Tongue (tissue), 2 donors: Measurements from ENCODE around the gene CPNE4. TPM values are rescaled to one million over a fixed set of nuclear protein-coding genes. Genes with fewer than 3 reads are reported as not detected.
"Not testable (repeated sequence)": the region's sequence is repeated elsewhere in the genome, so short reads cannot be mapped to it uniquely, and the experiment has no call there.

ENCODE experiments used
- DNase-seq: peaks from one replicate; pipeline ENCODE4 v3.0.0-alpha.2; 2015
- total RNA-seq: library from RNA; depleted of rRNA; stranded (reverse); fragments of >200 nt; gene quantifications from one replicate; pipeline ENCODE4 v1.2.3, GENCODE V29; 2014

The CPNE4 gene
- total RNA-seq, 1 donor from 2014 or later = 1.5 TPM

GRCh38 chr3:132016061-132017041 lies 18.5 kb downstream of the CPNE4 start:
- DNase-seq = no peak

- no peak for DNase-seq
Measured at GRCh38 chr3:132014105-132014504, 20.7 kb downstream of the CPNE4 start.

- peak; percentile 10 for DNase-seq
Measured at GRCh38 chr3:132009241-132009640, 25.6 kb downstream of the CPNE4 start.

GRCh38 chr3:132008837-132009236 lies 26.0 kb downstream of the CPNE4 start:
- DNase-seq = no peak

GRCh38 chr3:132007617-132008016 lies 27.2 kb downstream of the CPNE4 start:
- DNase-seq = no peak

DNA sequence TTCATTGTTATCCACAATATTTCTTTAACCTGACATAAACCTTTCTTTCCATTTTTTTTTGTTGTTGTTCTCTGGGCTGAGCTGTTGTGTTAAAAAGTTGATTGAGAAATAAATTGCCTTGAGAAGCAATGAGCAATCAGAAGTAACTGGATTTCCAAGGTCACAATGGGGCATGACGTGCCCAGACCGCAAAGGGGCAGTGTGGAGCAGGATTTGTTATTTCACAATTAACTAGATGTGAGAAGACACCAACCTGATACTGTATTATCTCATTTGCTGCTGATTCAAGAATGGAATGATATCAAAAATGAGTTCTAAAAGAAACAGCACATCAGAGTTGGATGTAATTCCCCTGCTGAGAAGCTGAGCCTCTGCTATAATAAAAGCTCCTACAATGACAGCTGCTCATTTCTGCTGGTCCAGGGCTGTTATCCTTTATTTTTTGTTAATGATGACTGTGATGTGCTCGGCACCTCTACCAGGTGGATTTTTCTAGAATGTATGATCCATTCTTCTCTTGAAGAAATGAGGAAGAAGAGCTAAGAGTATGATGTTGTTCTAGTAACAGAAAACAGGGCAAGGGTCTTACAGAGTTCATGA lies 28.1 kb downstream of the CPNE4 start:
- peak; percentile 7 for DNase-seq

GRCh38 chr3:132004571-132004970 lies 30.2 kb downstream of the CPNE4 start:
- DNase-seq = no peak

DNA sequence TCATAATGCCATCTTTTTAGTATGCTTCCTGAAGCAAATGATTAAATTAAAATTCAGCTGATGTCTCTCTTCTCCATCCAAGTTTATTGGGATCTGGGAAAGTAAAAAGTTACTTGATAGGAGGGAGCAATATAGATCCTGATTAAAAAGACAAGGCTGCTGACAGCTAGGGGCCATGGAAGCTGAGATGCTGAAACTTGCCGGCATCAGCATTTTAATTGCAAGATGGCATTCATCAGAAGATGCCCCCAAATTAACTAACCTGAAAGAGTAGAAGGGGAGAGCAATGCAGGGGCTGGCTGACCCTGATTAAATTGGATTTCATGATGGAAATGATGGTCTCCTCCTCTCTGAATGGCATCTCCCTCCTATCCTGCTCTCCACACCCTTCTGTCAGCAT lies 31.1 kb downstream of the CPNE4 start:
- no peak for DNase-seq

GRCh38 chr3:132001999-132002398 lies 32.8 kb downstream of the CPNE4 start:
- no peak for DNase-seq

DNA sequence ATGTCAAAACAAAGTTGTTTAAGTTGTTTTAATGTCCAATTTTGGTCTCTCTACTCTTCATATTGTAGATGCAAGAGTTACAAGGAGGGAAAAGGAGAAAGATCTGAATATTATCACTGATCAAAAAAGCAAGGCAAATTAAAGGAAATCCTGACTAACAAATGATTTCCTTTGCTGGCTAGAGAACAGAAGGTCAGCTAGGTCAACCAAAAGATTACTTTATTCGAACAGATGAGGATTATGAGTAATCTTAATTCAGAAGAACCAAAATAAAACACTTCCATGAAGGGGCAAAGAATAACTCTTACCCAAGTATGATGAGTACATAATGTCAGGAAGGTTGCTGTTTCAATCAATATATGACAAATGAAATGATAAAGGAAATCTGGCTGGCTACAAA lies 33.8 kb downstream of the CPNE4 start:
- no peak for DNase-seq

GRCh38 chr3:131998027-131998426 lies 36.8 kb downstream of the CPNE4 start:
- DNase-seq = no peak

DNA sequence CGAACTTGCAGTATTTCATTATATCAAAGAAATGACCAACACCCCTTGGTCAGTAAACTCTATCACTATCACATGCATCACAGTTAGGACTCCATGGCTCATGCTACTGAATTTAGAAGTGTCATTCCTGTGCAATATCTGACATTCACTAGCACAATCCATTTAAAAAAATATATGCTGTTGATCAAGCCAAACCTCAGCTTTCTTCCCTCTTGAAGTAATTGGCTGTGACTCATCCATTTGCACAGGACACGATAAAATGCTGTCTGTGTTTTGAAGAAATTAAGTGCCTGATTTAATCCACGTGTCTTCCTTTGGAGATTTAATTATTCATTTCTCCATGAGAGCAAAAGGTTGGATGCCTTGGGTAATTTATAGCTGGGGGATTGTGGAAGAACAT lies 38.9 kb downstream of the CPNE4 start:
- DNase-seq = no peak

- DNase-seq = no peak
Measured at GRCh38 chr3:131989318-131989717, 45.5 kb downstream of the CPNE4 start.

DNA sequence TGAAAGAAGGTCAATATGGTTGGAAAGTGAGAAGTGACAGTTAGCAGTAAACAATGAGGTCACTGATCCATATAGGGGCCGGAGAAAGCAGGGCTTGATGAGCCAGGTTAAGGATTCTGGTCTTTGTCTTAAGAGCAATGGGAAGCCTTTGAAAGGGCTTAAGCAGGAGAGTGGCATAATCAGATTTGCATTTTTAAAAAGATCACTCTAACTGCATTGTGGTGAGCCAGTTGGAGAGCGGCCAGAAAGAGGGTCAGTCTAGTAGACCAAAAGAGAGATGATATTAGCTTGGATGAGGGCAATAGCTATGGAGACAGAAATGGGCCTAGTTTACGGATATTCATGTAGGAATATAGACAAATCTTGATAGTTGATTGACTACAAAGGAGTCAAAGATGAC lies 46.6 kb downstream of the CPNE4 start:
- no peak for DNase-seq

DNA sequence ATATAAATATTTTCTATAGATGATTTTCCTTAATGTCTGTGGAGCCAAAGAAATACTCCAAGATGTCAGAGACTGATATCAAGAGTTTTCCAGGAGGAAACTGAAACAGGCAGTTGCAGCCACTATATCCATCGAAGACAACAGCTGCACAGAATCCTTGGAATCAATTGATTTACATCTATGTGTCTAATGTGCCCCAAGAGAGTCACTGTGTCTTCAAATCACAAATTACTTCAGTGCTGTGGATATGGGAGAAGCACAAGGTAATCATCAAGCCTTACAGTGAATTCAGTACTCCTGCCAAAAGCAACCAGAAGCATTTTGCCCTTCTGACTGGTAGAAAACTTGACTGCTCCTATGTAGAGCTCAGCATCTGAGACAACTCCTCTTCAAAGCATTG lies 51.1 kb downstream of the CPNE4 start:
- DNase-seq = no peak

DNA sequence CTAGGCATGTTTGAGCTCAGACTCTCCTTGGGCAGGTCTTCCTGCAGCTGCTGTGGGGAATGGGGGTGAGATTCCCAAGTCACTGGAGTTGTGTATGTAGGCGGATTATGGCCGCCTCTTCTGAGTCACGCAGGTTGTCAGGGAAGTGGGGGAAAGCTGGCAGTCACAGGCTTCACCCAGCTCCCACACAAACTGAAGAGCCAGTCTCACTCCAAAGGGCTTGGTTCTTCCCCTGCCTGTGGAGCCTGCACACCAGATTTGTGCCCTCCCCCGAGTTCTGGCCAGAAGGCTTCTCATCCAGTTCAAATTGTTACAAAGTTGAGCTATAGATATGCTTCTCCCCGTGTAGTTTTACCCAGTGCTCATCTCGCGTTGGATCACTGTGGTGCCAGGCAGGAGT lies 53.5 kb downstream of the CPNE4 start:
- DNase-seq = no peak

DNA sequence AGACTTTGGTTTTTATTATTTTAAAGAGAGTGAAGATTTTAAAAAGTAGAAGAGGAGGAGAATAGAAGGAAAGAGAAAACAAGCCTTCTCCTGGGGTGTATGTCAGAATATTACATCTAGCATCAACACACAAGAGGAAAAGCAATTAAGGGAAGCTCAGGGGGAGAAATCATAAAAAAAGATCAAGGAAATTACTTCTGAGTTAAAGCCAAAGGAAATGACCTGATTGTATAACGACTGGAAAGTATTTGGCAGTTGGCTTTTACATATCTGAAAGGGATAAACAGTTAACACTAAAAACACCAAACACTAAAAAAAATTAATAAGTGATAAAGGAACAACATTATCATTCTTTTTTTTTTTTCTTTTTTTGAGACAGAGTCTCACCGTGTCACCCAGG lies 58.4 kb downstream of the CPNE4 start:
- DNase-seq = no peak

GRCh38 chr3:131975047-131975446 lies 59.8 kb downstream of the CPNE4 start:
- DNase-seq = no peak

DNA sequence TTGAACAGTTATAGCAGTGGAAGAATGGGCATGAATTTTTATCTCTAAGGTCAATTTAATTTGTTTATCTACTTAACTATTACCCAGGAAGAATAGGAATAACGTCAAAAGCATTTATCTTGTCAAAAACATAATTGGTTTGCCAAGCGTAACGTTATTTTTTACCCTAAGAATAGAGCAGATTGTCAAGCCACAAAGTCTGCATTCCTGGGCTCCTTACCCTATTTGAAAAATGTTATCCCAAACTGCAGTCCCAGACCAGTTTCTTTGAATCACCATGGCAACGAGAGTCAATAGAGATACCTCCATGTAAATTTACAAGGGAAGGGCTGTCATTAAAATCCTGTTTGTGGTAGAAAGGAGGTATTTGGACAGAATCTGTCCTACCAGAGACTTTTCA lies 61.1 kb downstream of the CPNE4 start:
- no peak for DNase-seq

DNA sequence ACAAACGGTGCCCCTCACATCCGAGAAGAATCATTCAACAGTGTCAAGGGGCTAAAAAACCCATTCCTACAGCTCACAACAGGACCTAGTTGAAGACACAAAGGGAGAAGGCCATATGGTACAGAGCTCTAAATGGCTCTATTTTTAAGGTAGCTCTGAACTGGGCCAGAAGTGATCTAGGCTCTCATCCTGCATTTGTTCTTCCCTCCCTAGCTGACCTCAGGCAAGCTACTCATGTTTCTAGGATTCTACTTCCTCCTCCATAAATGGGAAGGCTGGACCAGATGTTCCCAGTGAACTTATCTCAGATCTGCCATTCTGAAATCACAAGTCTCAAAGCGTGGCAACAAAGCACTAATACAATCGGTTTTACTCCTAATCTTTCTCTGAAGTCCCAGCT lies 62.3 kb downstream of the CPNE4 start:
- DNase-seq = no peak

DNA sequence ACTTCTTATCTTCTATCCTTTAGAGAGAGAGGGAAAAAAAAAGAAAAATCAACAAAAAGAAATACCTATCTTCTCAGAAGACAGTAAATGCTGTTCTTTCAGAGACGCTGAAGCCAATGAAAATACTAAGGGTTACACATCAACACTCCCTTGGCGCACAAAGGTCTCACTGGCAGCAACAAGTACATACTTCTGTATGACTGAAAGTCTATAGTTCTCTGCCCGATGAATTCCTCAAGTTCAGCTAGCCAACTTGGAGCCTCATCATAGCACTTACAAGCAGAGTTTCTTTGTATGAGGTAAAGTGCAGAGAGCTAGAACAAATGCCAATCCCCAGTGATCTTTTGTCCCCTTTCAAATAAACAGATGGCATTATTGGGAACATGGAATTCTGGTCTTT lies 62.7 kb downstream of the CPNE4 start:
- no peak for DNase-seq

- not testable (repeated sequence) for DNase-seq
Measured at GRCh38 chr3:131963442-131963841, 71.4 kb downstream of the CPNE4 start.

DNA sequence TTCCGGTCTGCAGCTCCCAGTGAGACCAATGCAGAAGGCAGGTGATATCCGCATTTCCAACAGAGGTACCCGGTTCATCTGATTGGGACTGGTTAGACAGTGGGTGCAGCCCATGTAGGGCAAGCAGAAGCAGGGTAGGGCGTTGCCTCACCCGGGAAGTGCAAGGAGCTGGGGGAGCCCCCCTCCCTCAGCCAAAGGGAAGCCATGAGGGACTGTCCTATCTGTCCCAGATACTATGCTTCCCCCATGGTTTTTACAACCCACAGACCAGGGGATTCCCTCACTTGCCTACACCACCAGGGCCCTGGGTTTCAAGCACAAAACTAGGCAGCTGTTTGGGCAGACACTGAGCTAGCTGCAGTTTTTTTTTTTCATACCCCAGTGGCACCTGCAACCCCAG lies 71.8 kb downstream of the CPNE4 start:
- DNase-seq = no peak

- no peak for DNase-seq
Measured at GRCh38 chr3:131960324-131960723, 74.5 kb downstream of the CPNE4 start.
